Chondrocyte (in vitro differentiated cells): ENCODE results near the gene PPP2R5D. TPM values are rescaled to one million over a fixed set of nuclear protein-coding genes. Genes with fewer than 3 reads are reported as not detected.
A peak's percentile ranks its signal among the peaks of the same experiment; 100 is the strongest.

ENCODE experiments used
- DNase-seq: peaks from one replicate; pipeline ENCODE4 v3.0.0; 2021; ENCODE audit warnings: mixed read lengths, low spot score
- H3K27ac Mint-ChIP-seq: one replicate; pipeline ENCODE4 v1.8.0; 2021; ENCODE audit warnings: mild to moderate bottlenecking, moderate library complexity, mixed read lengths; ENCODE audit not compliant: unreplicated experiment
- H3K27me3 Mint-ChIP-seq: 2 replicates; pipeline ENCODE4 v1.8.0; 2021; ENCODE audit warnings: low read depth, mixed read lengths
- H3K36me3 Mint-ChIP-seq: 2 replicates; pipeline ENCODE4 v1.8.0; 2021; ENCODE audit warnings: low read depth, mixed read lengths
- H3K4me1 Mint-ChIP-seq: 2 replicates; pipeline ENCODE4 v1.8.0; 2021; ENCODE audit warnings: low read depth, mild to moderate bottlenecking, mixed read lengths
- H3K4me3 Mint-ChIP-seq: one replicate; pipeline ENCODE4 v1.8.0; 2021; ENCODE audit warnings: mild to moderate bottlenecking, moderate library complexity, mixed read lengths; ENCODE audit not compliant: unreplicated experiment
- H3K9me3 Mint-ChIP-seq: 2 replicates; pipeline ENCODE4 v1.8.0; 2021; ENCODE audit warnings: low read depth, mixed read lengths
- CTCF ChIP-seq: fragments of 200-600 bp; sonication (generic); IDR thresholded peaks from 2 replicates; pipeline ENCODE4 v1.5.0; 2021; ENCODE audit warnings: antibody characterized with exemption, mild to moderate bottlenecking, moderate library complexity
- total RNA-seq: library from RNA; stranded (reverse); gene quantifications from 3 replicates; pipeline ENCODE4 v1.2.1, GENCODE V29; 2021

The PPP2R5D gene
- total RNA-seq, 1 donor from 2014 or later: 39.3 TPM

DNA sequence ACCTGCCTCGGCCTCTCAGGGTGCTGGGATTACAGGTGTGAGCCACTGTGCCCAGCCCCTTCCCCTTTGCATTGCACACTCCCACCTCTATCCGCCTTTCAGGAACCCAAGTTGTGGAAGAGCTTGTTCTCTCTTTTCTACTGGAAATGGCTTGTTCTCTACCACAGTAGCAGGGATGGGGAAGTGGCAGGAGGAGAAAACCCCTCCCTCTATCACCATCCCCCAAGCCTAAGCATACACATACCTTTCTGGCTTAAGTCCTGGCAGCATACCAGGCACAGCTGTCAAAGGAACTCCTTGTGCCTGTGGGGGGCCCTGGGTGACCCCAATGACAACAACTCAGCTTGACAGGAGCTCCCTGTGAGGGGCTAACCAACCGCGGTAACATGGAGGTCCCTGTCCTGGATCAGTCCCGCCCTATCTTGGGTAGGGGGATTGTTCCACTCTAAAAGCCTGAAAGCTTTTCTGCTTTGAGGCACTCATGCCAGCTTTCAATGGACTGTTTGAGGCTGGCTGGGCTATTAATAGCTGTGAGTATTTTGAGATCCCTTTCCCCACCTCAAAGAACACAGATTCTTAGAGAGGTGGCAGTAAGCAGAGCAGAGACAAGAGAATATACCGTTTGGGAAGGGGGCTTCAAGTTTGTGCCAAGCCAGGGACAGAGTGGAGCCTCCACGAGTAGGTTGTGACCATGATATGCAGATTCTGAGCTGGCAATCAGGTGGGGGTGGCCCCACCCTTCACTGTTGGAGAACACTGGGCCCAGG lies 32.0 kb downstream of the PPP2R5D start:
- H3K9me3 Mint-ChIP-seq: no peaks in the 10 kb centered on the region
- H3K27ac Mint-ChIP-seq: peak overlapping the region; percentile 63
- no peaks in the 10 kb centered on the region for H3K27me3 Mint-ChIP-seq
- no peak for TF ChIP-seq CTCF
- no peak for DNase-seq
- H3K4me1 Mint-ChIP-seq: peaks cover 57% of the 10 kb centered on the region
- H3K36me3 Mint-ChIP-seq: peaks cover 14% of the 10 kb centered on the region
- peak overlapping the region; percentile 44 for H3K4me3 Mint-ChIP-seq

DNA sequence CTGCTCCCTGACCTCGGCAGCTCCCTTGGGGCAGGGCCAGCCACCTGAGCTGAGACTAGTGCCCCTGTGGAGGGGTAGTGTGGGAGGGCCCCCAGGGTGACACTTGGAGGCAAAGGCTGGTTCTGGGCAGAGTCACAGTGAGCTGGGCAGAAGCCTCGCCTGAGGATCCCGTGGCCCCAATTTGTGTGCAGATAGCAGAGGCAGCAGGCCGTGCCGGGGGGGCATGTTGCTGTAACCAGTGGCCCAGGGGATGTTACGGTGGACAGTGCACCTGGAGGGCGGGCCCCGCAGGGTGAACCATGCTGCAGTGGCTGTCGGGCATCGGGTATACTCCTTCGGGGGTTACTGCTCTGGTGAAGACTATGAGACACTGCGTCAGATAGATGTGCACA lies 32.6 kb downstream of the PPP2R5D start:
- peak overlapping the region; percentile 25 for H3K4me3 Mint-ChIP-seq
- no peak for DNase-seq
- TF ChIP-seq CTCF: no peak
- peaks cover 11% of the 10 kb centered on the region for H3K36me3 Mint-ChIP-seq
- H3K27me3 Mint-ChIP-seq: no peaks in the 10 kb centered on the region
- peaks cover 57% of the 10 kb centered on the region for H3K4me1 Mint-ChIP-seq
- peak overlapping the region; percentile 63 for H3K27ac Mint-ChIP-seq
- no peaks in the 10 kb centered on the region for H3K9me3 Mint-ChIP-seq

- no peak overlapping the region for H3K4me3 Mint-ChIP-seq
Measured at GRCh38 chr6:43019152-43019551, 34.8 kb downstream of the PPP2R5D start.

DNA sequence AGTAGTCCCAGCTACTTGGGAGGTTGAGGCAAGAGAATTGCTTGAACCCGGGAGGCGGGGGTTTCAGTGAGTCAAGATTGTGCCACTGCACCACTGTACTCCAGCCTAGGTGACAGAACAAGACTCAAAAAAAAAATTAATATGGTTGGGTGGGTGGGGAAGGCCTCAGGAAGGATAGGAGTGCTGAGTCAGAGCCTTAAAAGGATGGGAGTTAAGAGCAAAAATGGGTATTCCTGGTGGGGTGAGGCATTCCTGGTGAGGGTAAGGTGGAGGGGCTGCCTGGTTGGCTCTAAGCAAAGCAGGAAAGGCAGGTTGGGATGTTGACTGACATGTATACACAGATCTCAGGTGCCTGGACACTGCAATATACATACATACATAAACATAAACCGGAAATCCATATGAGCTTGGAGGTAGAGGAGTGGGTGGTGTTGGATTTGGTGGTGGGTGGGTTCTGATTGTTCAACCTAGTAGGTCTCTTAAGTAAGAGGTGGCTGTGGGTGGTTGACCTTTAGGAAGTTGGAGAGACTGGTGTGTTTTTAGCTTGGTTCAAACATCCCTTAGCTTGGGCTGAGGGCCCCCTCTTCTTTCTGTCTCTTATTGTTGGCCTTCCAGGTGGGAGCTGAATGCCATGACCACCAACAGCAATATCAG lies 35.8 kb downstream of the PPP2R5D start:
- H3K4me3 Mint-ChIP-seq: no peak overlapping the region
- peaks cover 17% of the 10 kb centered on the region for H3K36me3 Mint-ChIP-seq
- no peak for TF ChIP-seq CTCF
- no peaks in the 10 kb centered on the region for H3K27me3 Mint-ChIP-seq
- H3K27ac Mint-ChIP-seq: peak overlapping the region; percentile 66
- DNase-seq: no peak
- no peaks in the 10 kb centered on the region for H3K9me3 Mint-ChIP-seq
- peaks cover 44% of the 10 kb centered on the region for H3K4me1 Mint-ChIP-seq

More at GRCh38 chr6:43019152-43019551, 34.8 kb downstream of the PPP2R5D start:
- no peak for TF ChIP-seq CTCF
- Mint-ChIP-seq H3K27me3 (no peaks in the 10 kb centered on the region), H3K36me3 (peaks cover 13% of the 10 kb centered on the region), H3K9me3 (no peaks in the 10 kb centered on the region), H3K27ac (no peak overlapping the region), H3K4me1 (peaks cover 48% of the 10 kb centered on the region)
- no peak for DNase-seq

DNA sequence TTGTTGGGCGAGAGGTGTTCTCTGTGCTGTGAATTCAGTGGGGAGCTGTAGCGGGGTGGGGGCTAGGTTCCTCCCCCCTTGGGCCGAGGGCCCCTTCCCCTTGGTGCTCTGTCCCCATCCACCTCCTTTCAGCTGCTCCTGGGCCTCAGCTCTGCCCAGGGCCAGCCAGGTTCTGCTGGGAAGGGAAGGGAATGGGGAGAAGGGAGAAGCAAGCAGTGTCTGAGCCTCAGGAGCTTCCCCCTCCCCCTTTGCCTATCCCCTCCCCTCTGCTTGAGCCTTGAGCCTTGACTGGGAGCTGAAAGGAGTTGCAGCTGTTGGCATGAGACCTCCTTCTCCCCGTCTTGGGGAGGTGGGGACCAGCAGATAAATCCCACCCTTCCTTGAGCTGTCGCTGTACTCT lies 36.5 kb downstream of the PPP2R5D start:
- Mint-ChIP-seq H3K9me3 (no peaks in the 10 kb centered on the region), H3K36me3 (peaks cover 19% of the 10 kb centered on the region), H3K27ac (peak overlapping the region; percentile 80), H3K4me3 (peak overlapping the region; percentile 69), H3K4me1 (peaks cover 39% of the 10 kb centered on the region), H3K27me3 (no peaks in the 10 kb centered on the region)
- TF ChIP-seq CTCF: no peak
- DNase-seq: no peak
